HepG2 (cell line): Measurements from ENCODE around the gene ADM5. TPM values are rescaled to one million over a fixed set of nuclear protein-coding genes. Genes with fewer than 3 reads are reported as not detected.

Experiments used
- HNRNPUL1 ChIP-seq: fragments of 200-400 bp; formaldehyde crosslinking; IDR thresholded peaks from 2 replicates; pipeline ENCODE4 v1.6.1; 2017; ENCODE audit warnings: low read depth, mild to moderate bottlenecking, low read length, moderate library complexity
- KAT8 ChIP-seq: IDR thresholded peaks from 2 replicates; pipeline ENCODE4 v1.6.1; 2016; ENCODE audit warnings: missing genetic modification reagents, missing compliant biosample characterization
- PHF8 ChIP-seq: sonication (generic); formaldehyde crosslinking; IDR thresholded peaks from 2 replicates; pipeline ENCODE4 v1.5.0; 2020; ENCODE audit warnings: missing genetic modification reagents
- SP2 ChIP-seq: sonication (generic); formaldehyde crosslinking; IDR thresholded peaks from 2 replicates; pipeline ENCODE4 v1.5.1; 2020; ENCODE audit warnings: mild to moderate bottlenecking, missing genetic modification reagents
- ZBTB7A ChIP-seq: sonication (generic); formaldehyde crosslinking; IDR thresholded peaks from 2 replicates; pipeline ENCODE4 v1.8.0; 2022; ENCODE audit warnings: mild to moderate bottlenecking, missing genetic modification reagents
- ZNF260 ChIP-seq: sonication (generic); formaldehyde crosslinking; IDR thresholded peaks from 2 replicates; pipeline ENCODE4 v1.4.0; 2020; ENCODE audit warnings: missing genetic modification reagents, low read depth, mild to moderate bottlenecking, borderline replicate concordance
- ZNF567 ChIP-seq: sonication (generic); formaldehyde crosslinking; IDR thresholded peaks from 2 replicates; pipeline ENCODE4 v1.8.1; 2023; ENCODE audit warnings: mild to moderate bottlenecking, missing genetic modification reagents, borderline replicate concordance
- ZNF569 ChIP-seq: sonication (generic); formaldehyde crosslinking; IDR thresholded peaks from 2 replicates; pipeline ENCODE4 v1.5.0; 2020; ENCODE audit warnings: mild to moderate bottlenecking, missing genetic modification reagents, moderate library complexity, borderline replicate concordance
- polyA plus RNA-seq, 8 experiments: library from polyadenylated mRNA; depleted of rRNA in 3 of 8; stranded (reverse) in 7 of 8; unstranded in 1 of 8; fragments of >200 nt; fragmentation: Illumina TruSeq in 4 of 8; extraction: Trizol in 4 of 8; gene quantifications; 2 replicates each; pipeline versions ENCODE4 v1.2.1 to v1.2.3, GENCODE V29; 2011 to 2016; ENCODE audit warnings: low read depth in 4 of 8, missing spikeins in 1 of 8, mixed read lengths in 1 of 8; ENCODE audit not compliant: insufficient read depth in 1 of 8
- total RNA-seq, 5 experiments: library from RNA; depleted of rRNA; stranded (reverse); fragments of >200 nt; fragmentation: Illumina TruSeq; extraction: Trizol; gene quantifications; 2 replicates each; pipeline ENCODE4 v1.2.3, GENCODE V29; 2016; ENCODE audit warnings: low read depth in 1 of 5
- TF ChIP-seq, protein P1 (sequence below), 2 experiments: fragments of 450-650 bp in 1 of 2; sonication (generic) in 1 of 2; formaldehyde crosslinking in 1 of 2; IDR thresholded peaks; 2 replicates each; pipeline versions ENCODE4 v1.6.1 to v1.8.0; 2016 to 2022; ENCODE audit warnings: antibody characterized with exemption in 1 of 2, mild to moderate bottlenecking in 1 of 2, missing genetic modification reagents in 1 of 2
- TF ChIP-seq, protein P2 (sequence below): sonication (generic); formaldehyde crosslinking; IDR thresholded peaks from 2 replicates; pipeline ENCODE4 v1.4.0; 2020; ENCODE audit warnings: missing genetic modification reagents
- TF ChIP-seq, protein P3 (sequence below): IDR thresholded peaks from 2 replicates; pipeline ENCODE4 v1.6.1; 2012; ENCODE audit warnings: low read depth, low read length, improper control_type of control experiment
- TF ChIP-seq, protein P4 (sequence below): sonication (generic); formaldehyde crosslinking; conservative IDR thresholded peaks from 2 replicates; pipeline ENCODE4 v1.8.0; 2022; ENCODE audit warnings: mild to moderate bottlenecking, moderate library complexity, missing genetic modification reagents

ADM5 gene
- total and polyA plus RNA-seq, 2 of the 13 experiments (the other 11 are each of a cell fraction or from before 2014, with no cell fraction given), result 2.7 to 4.1 TPM

DNA sequence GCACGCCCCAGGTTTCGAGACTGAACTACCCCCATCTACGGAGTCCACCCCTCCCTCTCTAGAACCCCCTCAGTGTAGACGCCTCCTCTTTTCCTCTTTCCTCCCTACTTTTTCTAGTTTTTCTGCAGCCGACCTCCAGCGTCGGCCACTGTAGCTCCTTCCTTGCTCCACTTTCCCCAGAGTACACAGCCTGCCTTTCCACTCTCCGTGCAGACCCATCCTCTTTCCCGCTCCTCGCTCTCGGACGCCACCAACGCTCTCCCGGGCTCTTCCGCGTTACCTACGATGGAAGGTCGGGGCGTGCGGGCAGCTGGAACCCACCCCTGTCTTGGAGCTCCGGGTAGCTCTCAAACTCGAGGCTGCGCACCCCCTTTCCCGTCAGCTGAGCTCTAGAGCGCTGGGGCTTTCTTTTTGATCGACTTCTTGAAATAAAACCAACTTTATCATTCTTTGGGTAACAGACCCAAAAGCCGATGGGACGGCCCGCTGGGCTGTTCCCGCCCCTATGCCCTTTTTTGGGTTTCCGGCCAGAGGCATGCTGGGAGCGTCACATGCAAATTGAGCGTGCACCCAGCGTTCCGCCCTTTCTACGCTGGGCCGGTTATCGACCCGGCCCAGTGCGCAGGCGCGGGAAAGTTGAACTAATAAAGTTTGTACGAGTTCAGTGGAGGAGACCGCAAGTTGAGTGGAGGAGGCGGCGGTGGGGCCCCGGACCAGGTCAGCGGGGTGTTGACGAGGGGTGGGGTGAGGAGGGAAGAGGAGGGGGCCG, 23.9 kb upstream of the ADM5 start, which contains the start of the genes BCL2L12 and IRF3 (continued):
- TF ChIP-seq, protein P1, sequence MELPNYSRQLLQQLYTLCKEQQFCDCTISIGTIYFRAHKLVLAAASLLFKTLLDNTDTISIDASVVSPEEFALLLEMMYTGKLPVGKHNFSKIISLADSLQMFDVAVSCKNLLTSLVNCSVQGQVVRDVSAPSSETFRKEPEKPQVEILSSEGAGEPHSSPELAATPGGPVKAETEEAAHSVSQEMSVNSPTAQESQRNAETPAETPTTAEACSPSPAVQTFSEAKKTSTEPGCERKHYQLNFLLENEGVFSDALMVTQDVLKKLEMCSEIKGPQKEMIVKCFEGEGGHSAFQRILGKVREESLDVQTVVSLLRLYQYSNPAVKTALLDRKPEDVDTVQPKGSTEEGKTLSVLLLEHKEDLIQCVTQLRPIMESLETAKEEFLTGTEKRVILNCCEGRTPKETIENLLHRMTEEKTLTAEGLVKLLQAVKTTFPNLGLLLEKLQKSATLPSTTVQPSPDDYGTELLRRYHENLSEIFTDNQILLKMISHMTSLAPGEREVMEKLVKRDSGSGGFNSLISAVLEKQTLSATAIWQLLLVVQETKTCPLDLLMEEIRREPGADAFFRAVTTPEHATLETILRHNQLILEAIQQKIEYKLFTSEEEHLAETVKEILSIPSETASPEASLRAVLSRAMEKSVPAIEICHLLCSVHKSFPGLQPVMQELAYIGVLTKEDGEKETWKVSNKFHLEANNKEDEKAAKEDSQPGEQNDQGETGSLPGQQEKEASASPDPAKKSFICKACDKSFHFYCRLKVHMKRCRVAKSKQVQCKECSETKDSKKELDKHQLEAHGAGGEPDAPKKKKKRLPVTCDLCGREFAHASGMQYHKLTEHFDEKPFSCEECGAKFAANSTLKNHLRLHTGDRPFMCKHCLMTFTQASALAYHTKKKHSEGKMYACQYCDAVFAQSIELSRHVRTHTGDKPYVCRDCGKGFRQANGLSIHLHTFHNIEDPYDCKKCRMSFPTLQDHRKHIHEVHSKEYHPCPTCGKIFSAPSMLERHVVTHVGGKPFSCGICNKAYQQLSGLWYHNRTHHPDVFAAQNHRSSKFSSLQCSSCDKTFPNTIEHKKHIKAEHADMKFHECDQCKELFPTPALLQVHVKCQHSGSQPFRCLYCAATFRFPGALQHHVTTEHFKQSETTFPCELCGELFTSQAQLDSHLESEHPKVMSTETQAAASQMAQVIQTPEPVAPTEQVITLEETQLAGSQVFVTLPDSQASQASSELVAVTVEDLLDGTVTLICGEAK (IDR thresholded peaks at IDR 0.05), result peak; percentile 96
- TF ChIP-seq, protein P1 (CRISPR knock-in tag; IDR thresholded peaks at IDR 0.05), result peak; percentile 100
- TF ChIP-seq KAT8 (peak; percentile 67), ZNF569 (no peak), HNRNPUL1 (no peak), ZNF567 (CRISPR knock-in tag) (peak; percentile 61; the same call in 1 of the 2 replicates), ZBTB7A (no peak), PHF8 (CRISPR knock-in tag) (peak; percentile 64; the same call in 1 of the 2 replicates), ZNF260 (CRISPR knock-in tag) (no peak), SP2 (CRISPR knock-in tag) (no peak)
- TF ChIP-seq, protein P2, sequence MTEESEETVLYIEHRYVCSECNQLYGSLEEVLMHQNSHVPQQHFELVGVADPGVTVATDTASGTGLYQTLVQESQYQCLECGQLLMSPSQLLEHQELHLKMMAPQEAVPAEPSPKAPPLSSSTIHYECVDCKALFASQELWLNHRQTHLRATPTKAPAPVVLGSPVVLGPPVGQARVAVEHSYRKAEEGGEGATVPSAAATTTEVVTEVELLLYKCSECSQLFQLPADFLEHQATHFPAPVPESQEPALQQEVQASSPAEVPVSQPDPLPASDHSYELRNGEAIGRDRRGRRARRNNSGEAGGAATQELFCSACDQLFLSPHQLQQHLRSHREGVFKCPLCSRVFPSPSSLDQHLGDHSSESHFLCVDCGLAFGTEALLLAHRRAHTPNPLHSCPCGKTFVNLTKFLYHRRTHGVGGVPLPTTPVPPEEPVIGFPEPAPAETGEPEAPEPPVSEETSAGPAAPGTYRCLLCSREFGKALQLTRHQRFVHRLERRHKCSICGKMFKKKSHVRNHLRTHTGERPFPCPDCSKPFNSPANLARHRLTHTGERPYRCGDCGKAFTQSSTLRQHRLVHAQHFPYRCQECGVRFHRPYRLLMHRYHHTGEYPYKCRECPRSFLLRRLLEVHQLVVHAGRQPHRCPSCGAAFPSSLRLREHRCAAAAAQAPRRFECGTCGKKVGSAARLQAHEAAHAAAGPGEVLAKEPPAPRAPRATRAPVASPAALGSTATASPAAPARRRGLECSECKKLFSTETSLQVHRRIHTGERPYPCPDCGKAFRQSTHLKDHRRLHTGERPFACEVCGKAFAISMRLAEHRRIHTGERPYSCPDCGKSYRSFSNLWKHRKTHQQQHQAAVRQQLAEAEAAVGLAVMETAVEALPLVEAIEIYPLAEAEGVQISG (CRISPR knock-in tag), result peak; percentile 67
- TF ChIP-seq, protein P3, sequence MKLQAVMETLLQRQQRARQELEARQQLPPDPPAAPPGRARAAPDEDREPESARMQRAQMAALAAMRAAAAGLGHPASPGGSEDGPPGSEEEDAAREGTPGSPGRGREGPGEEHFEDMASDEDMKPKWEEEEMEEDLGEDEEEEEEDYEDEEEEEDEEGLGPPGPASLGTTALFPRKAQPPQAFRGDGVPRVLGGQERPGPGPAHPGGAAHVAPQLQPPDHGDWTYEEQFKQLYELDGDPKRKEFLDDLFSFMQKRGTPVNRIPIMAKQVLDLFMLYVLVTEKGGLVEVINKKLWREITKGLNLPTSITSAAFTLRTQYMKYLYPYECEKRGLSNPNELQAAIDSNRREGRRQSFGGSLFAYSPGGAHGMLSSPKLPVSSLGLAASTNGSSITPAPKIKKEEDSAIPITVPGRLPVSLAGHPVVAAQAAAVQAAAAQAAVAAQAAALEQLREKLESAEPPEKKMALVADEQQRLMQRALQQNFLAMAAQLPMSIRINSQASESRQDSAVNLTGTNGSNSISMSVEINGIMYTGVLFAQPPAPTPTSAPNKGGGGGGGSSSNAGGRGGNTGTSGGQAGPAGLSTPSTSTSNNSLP, result 0 out of 2 replicates have a peak, but pooled peaks have one; percentile 10
- TF ChIP-seq, protein P4, sequence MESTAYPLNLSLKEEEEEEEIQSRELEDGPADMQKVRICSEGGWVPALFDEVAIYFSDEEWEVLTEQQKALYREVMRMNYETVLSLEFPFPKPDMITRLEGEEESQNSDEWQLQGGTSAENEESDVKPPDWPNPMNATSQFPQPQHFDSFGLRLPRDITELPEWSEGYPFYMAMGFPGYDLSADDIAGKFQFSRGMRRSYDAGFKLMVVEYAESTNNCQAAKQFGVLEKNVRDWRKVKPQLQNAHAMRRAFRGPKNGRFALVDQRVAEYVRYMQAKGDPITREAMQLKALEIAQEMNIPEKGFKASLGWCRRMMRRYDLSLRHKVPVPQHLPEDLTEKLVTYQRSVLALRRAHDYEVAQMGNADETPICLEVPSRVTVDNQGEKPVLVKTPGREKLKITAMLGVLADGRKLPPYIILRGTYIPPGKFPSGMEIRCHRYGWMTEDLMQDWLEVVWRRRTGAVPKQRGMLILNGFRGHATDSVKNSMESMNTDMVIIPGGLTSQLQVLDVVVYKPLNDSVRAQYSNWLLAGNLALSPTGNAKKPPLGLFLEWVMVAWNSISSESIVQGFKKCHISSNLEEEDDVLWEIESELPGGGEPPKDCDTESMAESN (CRISPR knock-in tag), result no peak; the same call in 1 of the 2 replicates
